HG02840 (cell line): ENCODE results near the gene GMPS.
"Not testable (repeated sequence)": the region's sequence is repeated elsewhere in the genome, so short reads cannot be mapped to it uniquely, and the experiment has no call there.

ENCODE experiments used
- ATAC-seq: cut with Tn5 transposase; IDR thresholded peaks from one replicate; pipeline ENCODE4 v1.9.1; 2021; ENCODE audit warnings: mild to moderate bottlenecking, moderate library complexity, moderate number of reproducible peaks; ENCODE audit not compliant: unreplicated experiment, low FRiP score

GMPS gene

GRCh38 chr3:155934230-155934629 lies 63.8 kb downstream of the GMPS start:
- ATAC-seq = no peak

GRCh38 chr3:155938409-155938808 lies 68.0 kb downstream of the GMPS start:
- ATAC-seq = no peak

- no peak for ATAC-seq
These were observed 70.9 kb downstream of the GMPS start for GRCh38 chr3:155941354-155941753.

GRCh38 chr3:155944081-155944480 lies 73.6 kb downstream of the GMPS start:
- ATAC-seq = no peak

GRCh38 chr3:155946178-155946577 lies 75.7 kb downstream of the GMPS start:
- ATAC-seq = no peak

- ATAC-seq = no peak
These were observed 78.0 kb downstream of the GMPS start for GRCh38 chr3:155948476-155948875.

- ATAC-seq = no peak
These were observed 79.2 kb downstream of the GMPS start for GRCh38 chr3:155949453-155950217.

GRCh38 chr3:155956508-155957411 lies 86.3 kb downstream of the GMPS start:
- ATAC-seq = no peak

GRCh38 chr3:155957412-155957880 lies 87.0 kb downstream of the GMPS start:
- no peak for ATAC-seq

- ATAC-seq = no peak
These were observed 88.2 kb downstream of the GMPS start for GRCh38 chr3:155958676-155959075.

GRCh38 chr3:155960060-155960459 lies 89.6 kb downstream of the GMPS start:
- no peak for ATAC-seq

- ATAC-seq = not testable (repeated sequence)
These were observed 90.6 kb downstream of the GMPS start for GRCh38 chr3:155961044-155961443.

- ATAC-seq = no peak
These were observed 93.1 kb downstream of the GMPS start for GRCh38 chr3:155963570-155963969.

GRCh38 chr3:155970398-155970797 lies 99.9 kb downstream of the GMPS start:
- no peak for ATAC-seq

GRCh38 chr3:155972885-155973584 lies 102.6 kb downstream of the GMPS start:
- no peak for ATAC-seq

- ATAC-seq = no peak
These were observed 107.9 kb downstream of the GMPS start for GRCh38 chr3:155978324-155978723.

- ATAC-seq = no peak
These were observed 109.3 kb downstream of the GMPS start for GRCh38 chr3:155979746-155980145.

GRCh38 chr3:155981669-155982068 lies 111.2 kb downstream of the GMPS start:
- ATAC-seq = no peak

GRCh38 chr3:155983834-155984474 lies 113.5 kb downstream of the GMPS start:
- no peak for ATAC-seq

- ATAC-seq = no peak
These were observed 114.5 kb downstream of the GMPS start for GRCh38 chr3:155984791-155985417.
